SK-N-SH treated with all-trans-retinoic acid at 6 μM for 48 hours (cell line): ENCODE data around the gene TKT.

Source experiments
- ARNTL ChIP-seq: fragments of 450-650 bp; formaldehyde crosslinking; IDR thresholded peaks from 2 replicates; pipeline ENCODE4 v1.5.0; 2020; ENCODE audit warnings: low read depth, mild to moderate bottlenecking, moderate library complexity, borderline replicate concordance
- BACH2 ChIP-seq: fragments of 250-450 bp; sonication (Bioruptor Pico); IDR thresholded peaks from 2 replicates; pipeline ENCODE4 v1.9.0; 2021; ENCODE audit warnings: mild to moderate bottlenecking, borderline replicate concordance
- RARB ChIP-seq: fragments of 250-450 bp; sonication (Bioruptor Pico); IDR thresholded peaks from 2 replicates; pipeline ENCODE4 v1.8.0; 2021; ENCODE audit warnings: mild to moderate bottlenecking, moderate library complexity
- SNAI2 ChIP-seq: fragments of 250-450 bp; sonication (Bioruptor Pico); IDR thresholded peaks from 2 replicates; pipeline ENCODE4 v1.5.0; 2020; ENCODE audit warnings: mild to moderate bottlenecking, moderate library complexity
- TOX ChIP-seq: fragments of 250-450 bp; sonication (Bioruptor Pico); IDR thresholded peaks from 2 replicates; pipeline ENCODE4 v1.8.0; 2021; ENCODE audit warnings: mild to moderate bottlenecking, moderate library complexity, borderline replicate concordance
- ZFP3 ChIP-seq: fragments of 250-450 bp; sonication (Bioruptor Pico); IDR thresholded peaks from 2 replicates; pipeline ENCODE4 v1.5.0; 2020; ENCODE audit warnings: mild to moderate bottlenecking, moderate library complexity
- ZFP30 ChIP-seq: fragments of 450-650 bp; formaldehyde crosslinking; IDR thresholded peaks from 2 replicates; pipeline ENCODE4 v1.5.0; 2022; ENCODE audit warnings: mild to moderate bottlenecking, moderate library complexity
- ZNF70 ChIP-seq: fragments of 450-650 bp; formaldehyde crosslinking; IDR thresholded peaks from 2 replicates; pipeline ENCODE4 v1.5.0; 2020; ENCODE audit warnings: mild to moderate bottlenecking, moderate library complexity
- TF ChIP-seq, protein P1 (sequence below): fragments of 250-450 bp; sonication (Bioruptor Pico); IDR thresholded peaks from 2 replicates; pipeline ENCODE4 v1.5.1; 2021; ENCODE audit warnings: mild to moderate bottlenecking, moderate library complexity
- TF ChIP-seq, protein P2 (sequence below): fragments of 250-450 bp; sonication (Bioruptor Pico); IDR thresholded peaks from 2 replicates; pipeline ENCODE4 v1.8.0; 2020; ENCODE audit warnings: mild to moderate bottlenecking, moderate library complexity, borderline replicate concordance
- TF ChIP-seq, protein P3 (sequence below): fragments of 250-450 bp; sonication (Bioruptor Pico); IDR thresholded peaks from 2 replicates; pipeline ENCODE4 v1.5.1; 2020; ENCODE audit warnings: low read depth, mild to moderate bottlenecking, moderate library complexity

DNA sequence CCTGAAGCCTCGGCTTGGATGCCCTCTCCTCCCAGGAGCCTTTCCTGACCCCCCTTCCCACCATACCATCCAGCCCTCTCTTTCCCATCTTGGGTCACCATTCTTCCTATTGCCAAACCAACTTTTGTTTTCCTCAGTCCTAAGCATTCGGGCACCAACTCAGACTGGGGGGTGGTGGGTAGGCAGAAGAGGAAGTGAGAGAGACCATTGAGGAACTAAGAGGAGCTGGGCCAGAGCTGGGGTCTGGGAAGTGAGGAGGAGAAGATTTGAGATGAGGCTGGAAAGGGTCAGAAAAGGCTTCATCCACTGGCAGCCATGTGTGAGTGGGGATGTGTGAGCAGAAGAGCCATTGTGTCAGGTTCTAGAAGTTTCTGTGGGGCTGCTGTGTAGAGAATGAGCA lies 37.7 kb downstream of the TKT start:
- TF ChIP-seq ZFP3 (CRISPR knock-in tag) (no peak), ARNTL (CRISPR knock-in tag) (no peak), BACH2 (CRISPR knock-in tag) (no peak), RARB (no peak), ZFP30 (CRISPR knock-in tag) (no peak), SNAI2 (CRISPR knock-in tag) (no peak), TOX (CRISPR knock-in tag) (no peak), ZNF70 (CRISPR knock-in tag) (no peak)
- TF ChIP-seq, protein P1, sequence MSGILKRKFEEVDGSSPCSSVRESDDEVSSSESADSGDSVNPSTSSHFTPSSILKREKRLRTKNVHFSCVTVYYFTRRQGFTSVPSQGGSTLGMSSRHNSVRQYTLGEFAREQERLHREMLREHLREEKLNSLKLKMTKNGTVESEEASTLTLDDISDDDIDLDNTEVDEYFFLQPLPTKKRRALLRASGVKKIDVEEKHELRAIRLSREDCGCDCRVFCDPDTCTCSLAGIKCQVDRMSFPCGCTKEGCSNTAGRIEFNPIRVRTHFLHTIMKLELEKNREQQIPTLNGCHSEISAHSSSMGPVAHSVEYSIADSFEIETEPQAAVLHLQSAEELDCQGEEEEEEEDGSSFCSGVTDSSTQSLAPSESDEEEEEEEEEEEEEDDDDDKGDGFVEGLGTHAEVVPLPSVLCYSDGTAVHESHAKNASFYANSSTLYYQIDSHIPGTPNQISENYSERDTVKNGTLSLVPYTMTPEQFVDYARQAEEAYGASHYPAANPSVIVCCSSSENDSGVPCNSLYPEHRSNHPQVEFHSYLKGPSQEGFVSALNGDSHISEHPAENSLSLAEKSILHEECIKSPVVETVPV (CRISPR knock-in tag) = no peak
- TF ChIP-seq, protein P2, sequence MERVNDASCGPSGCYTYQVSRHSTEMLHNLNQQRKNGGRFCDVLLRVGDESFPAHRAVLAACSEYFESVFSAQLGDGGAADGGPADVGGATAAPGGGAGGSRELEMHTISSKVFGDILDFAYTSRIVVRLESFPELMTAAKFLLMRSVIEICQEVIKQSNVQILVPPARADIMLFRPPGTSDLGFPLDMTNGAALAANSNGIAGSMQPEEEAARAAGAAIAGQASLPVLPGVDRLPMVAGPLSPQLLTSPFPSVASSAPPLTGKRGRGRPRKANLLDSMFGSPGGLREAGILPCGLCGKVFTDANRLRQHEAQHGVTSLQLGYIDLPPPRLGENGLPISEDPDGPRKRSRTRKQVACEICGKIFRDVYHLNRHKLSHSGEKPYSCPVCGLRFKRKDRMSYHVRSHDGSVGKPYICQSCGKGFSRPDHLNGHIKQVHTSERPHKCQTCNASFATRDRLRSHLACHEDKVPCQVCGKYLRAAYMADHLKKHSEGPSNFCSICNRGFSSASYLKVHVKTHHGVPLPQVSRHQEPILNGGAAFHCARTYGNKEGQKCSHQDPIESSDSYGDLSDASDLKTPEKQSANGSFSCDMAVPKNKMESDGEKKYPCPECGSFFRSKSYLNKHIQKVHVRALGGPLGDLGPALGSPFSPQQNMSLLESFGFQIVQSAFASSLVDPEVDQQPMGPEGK (CRISPR knock-in tag) = no peak
- TF ChIP-seq, protein P3, sequence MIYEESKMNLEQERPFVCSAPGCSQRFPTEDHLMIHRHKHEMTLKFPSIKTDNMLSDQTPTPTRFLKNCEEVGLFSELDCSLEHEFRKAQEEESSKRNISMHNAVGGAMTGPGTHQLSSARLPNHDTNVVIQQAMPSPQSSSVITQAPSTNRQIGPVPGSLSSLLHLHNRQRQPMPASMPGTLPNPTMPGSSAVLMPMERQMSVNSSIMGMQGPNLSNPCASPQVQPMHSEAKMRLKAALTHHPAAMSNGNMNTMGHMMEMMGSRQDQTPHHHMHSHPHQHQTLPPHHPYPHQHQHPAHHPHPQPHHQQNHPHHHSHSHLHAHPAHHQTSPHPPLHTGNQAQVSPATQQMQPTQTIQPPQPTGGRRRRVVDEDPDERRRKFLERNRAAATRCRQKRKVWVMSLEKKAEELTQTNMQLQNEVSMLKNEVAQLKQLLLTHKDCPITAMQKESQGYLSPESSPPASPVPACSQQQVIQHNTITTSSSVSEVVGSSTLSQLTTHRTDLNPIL (CRISPR knock-in tag) = no peak
